Neural cell (in vitro differentiated cells): Measurements from ENCODE around the gene AMN1. TPM values are rescaled to one million over a fixed set of nuclear protein-coding genes. Genes with fewer than 3 reads are reported as not detected.
"Not testable (repeated sequence)": the region's sequence is repeated elsewhere in the genome, so short reads cannot be mapped to it uniquely, and the experiment has no call there.

Source experiments
- H2AFZ ChIP-seq: fragments of 200-600, 300-800 bp; sonication (generic), shearing (Covaris generic); 2 replicates; pipeline ENCODE4 v1.6.0; 2014; ENCODE audit warnings: low read depth, mild to moderate bottlenecking, antibody characterized with exemption, low read length, moderate library complexity
- H3F3A ChIP-seq: fragments of 200-600 bp; shearing (Covaris generic); 2 replicates; pipeline ENCODE4 v1.6.1; 2016; ENCODE audit warnings: mild to moderate bottlenecking, moderate library complexity, mixed read lengths, antibody characterized with exemption, low read length; ENCODE audit not compliant: insufficient read depth, poor library complexity, severe bottlenecking
- H3K27ac ChIP-seq: fragments of 200-600, 300-800 bp; sonication (generic), shearing (Covaris generic); 2 replicates; pipeline ENCODE4 v1.5.1; 2014; ENCODE audit warnings: mild to moderate bottlenecking, low read length, moderate library complexity
- H3K27me3 ChIP-seq: fragments of 300-800, 200-600 bp; sonication (generic), shearing (Covaris generic); 2 replicates; pipeline ENCODE4 v1.6.0; 2014; ENCODE audit warnings: mild to moderate bottlenecking, low read depth, low read length, moderate library complexity; ENCODE audit not compliant: insufficient read depth
- H3K36me3 ChIP-seq: fragments of 300-800, 200-600 bp; sonication (generic), shearing (Covaris generic); 2 replicates; pipeline ENCODE4 v1.5.1; 2014; ENCODE audit warnings: mild to moderate bottlenecking, antibody characterized with exemption, low read length, moderate library complexity; ENCODE audit not compliant: insufficient read depth
- H3K4me2 ChIP-seq: fragments of 300-800, 200-600 bp; sonication (generic), shearing (Covaris generic); 2 replicates; pipeline ENCODE4 v1.6.0; 2014; ENCODE audit warnings: mild to moderate bottlenecking, low read length
- H3K4me3 ChIP-seq: fragments of 300-800, 200-600 bp; sonication (generic), shearing (Covaris generic); 2 replicates; pipeline ENCODE4 v1.5.1; 2014; ENCODE audit warnings: mild to moderate bottlenecking, low read length, moderate library complexity
- H3K79me2 ChIP-seq: fragments of 200-600 bp; shearing (Covaris generic); replicated peaks from 2 replicates; pipeline ENCODE4 v1.6.0; 2014; ENCODE audit warnings: mild to moderate bottlenecking, low read length, moderate library complexity; ENCODE audit not compliant: insufficient read depth
- H3K9ac ChIP-seq: fragments of 300-800, 200-600 bp; sonication (generic), shearing (Covaris generic); 2 replicates; pipeline ENCODE4 v1.6.1; 2016; ENCODE audit warnings: mild to moderate bottlenecking, low read length, mixed read lengths
- H3K9me2 ChIP-seq: fragments of 200-600 bp; shearing (Covaris generic); 2 replicates; pipeline ENCODE4 v1.6.1; 2016; ENCODE audit warnings: mild to moderate bottlenecking, low read length, mixed read lengths; ENCODE audit not compliant: insufficient read depth
- H3K9me3 ChIP-seq: fragments of 200-600, 300-800 bp; sonication (generic), shearing (Covaris generic); 2 replicates; pipeline ENCODE4 v1.6.1; 2016; ENCODE audit warnings: mild to moderate bottlenecking, mixed run types, low read length, moderate library complexity, mixed read lengths
- H4K20me1 ChIP-seq: fragments of 200-600 bp; shearing (Covaris generic); 2 replicates; pipeline ENCODE4 v1.6.1; 2016; ENCODE audit warnings: mild to moderate bottlenecking, mixed run types; ENCODE audit not compliant: insufficient read depth
- CTCF ChIP-seq: fragments of 450-650 bp; IDR thresholded peaks from 2 replicates; pipeline ENCODE4 v1.5.1; 2014; ENCODE audit warnings: antibody characterized with exemption, mild to moderate bottlenecking, moderate library complexity; ENCODE audit not compliant: poor library complexity, severe bottlenecking
- EP300 ChIP-seq: fragments of 450-650 bp; conservative IDR thresholded peaks from 2 replicates; pipeline ENCODE4 v1.6.1; 2014; ENCODE audit warnings: antibody characterized with exemption, mild to moderate bottlenecking, moderate library complexity; ENCODE audit not compliant: poor library complexity, severe bottlenecking
- EZH2 ChIP-seq: fragments of 200-600, 300-800 bp; shearing (Covaris generic), sonication (generic); IDR thresholded peaks from 2 replicates; pipeline ENCODE4 v1.6.1; 2014; ENCODE audit warnings: antibody characterized with exemption, low read length, borderline replicate concordance, mild to moderate bottlenecking; ENCODE audit not compliant: insufficient read depth, poor library complexity, severe bottlenecking
- MXI1 ChIP-seq: fragments of 450-650 bp; conservative IDR thresholded peaks from 2 replicates; pipeline ENCODE4 v1.6.1; 2014; ENCODE audit warnings: antibody characterized with exemption, mild to moderate bottlenecking; ENCODE audit not compliant: poor library complexity, severe bottlenecking
- POLR2AphosphoS5 ChIP-seq: IDR thresholded peaks from 2 replicates; pipeline ENCODE4 v1.6.1; 2012
- RAD21 ChIP-seq: fragments of 450-650 bp; conservative IDR thresholded peaks from 2 replicates; pipeline ENCODE4 v1.6.1; 2014; ENCODE audit warnings: antibody characterized with exemption, mild to moderate bottlenecking, moderate library complexity
- REST ChIP-seq: IDR thresholded peaks from 2 replicates; pipeline ENCODE4 v1.6.1; 2012; ENCODE audit warnings: borderline replicate concordance
- SMC3 ChIP-seq: fragments of 450-650 bp; conservative IDR thresholded peaks from 2 replicates; pipeline ENCODE4 v1.6.1; 2014; ENCODE audit warnings: antibody characterized with exemption, mild to moderate bottlenecking, moderate library complexity; ENCODE audit not compliant: poor library complexity
- TAF1 ChIP-seq: IDR thresholded peaks from 2 replicates; pipeline ENCODE4 v1.6.1; 2012; ENCODE audit warnings: low read depth
- polyA plus RNA-seq: library from polyadenylated mRNA; depleted of rRNA; stranded (reverse); fragments of >200 nt; gene quantifications from 2 replicates; pipeline ENCODE4 v1.2.3, GENCODE V29; 2014

Gene AMN1
- polyA plus RNA-seq, 1 donor from 2014 or later, result 125 TPM

GRCh38 chr12:31749024-31749704 is 20.3 kb upstream of the AMN1 start:
- no peak overlapping the region for H3K4me2 ChIP-seq
- H3K9me2 ChIP-seq, result no peaks in the 10 kb centered on the region
- no peaks in the 10 kb centered on the region for H3K36me3 ChIP-seq
- no peaks in the 10 kb centered on the region for H3K27me3 ChIP-seq
- H3K4me3 ChIP-seq, result no peak overlapping the region
- H4K20me1 ChIP-seq, result no peaks in the 10 kb centered on the region
- no peaks in the 10 kb centered on the region for H3K9me3 ChIP-seq
- H3K9ac ChIP-seq, result no peak overlapping the region
- no peaks in the 10 kb centered on the region for H3K79me2 ChIP-seq
- H3K27ac ChIP-seq, result no peak overlapping the region
- no peak overlapping the region for H2AFZ ChIP-seq
- TF ChIP-seq CTCF (no peak), EP300 (no peak), SMC3 (no peak), REST (no peak), MXI1 (no peak), TAF1 (no peak), EZH2 (no peak), POLR2AphosphoS5 (no peak), RAD21 (no peak)
- no peaks in the 10 kb centered on the region for H3F3A ChIP-seq

GRCh38 chr12:31745242-31745641 is 16.4 kb upstream of the AMN1 start:
- H4K20me1 ChIP-seq, result no peaks in the 10 kb centered on the region
- no peaks in the 10 kb centered on the region for H3F3A ChIP-seq
- no peaks in the 10 kb centered on the region for H3K9me2 ChIP-seq
- no peak overlapping the region for H3K4me3 ChIP-seq
- no peak overlapping the region for H3K27ac ChIP-seq
- TF ChIP-seq EZH2 (no peak), CTCF (no peak), SMC3 (no peak), RAD21 (no peak), POLR2AphosphoS5 (no peak), EP300 (no peak), TAF1 (no peak), REST (no peak), MXI1 (no peak)
- no peaks in the 10 kb centered on the region for H3K27me3 ChIP-seq
- no peak overlapping the region for H3K4me2 ChIP-seq
- no peaks in the 10 kb centered on the region for H3K36me3 ChIP-seq
- no peaks in the 10 kb centered on the region for H3K79me2 ChIP-seq
- H3K9ac ChIP-seq, result no peak overlapping the region
- no peak overlapping the region for H2AFZ ChIP-seq
- no peaks in the 10 kb centered on the region for H3K9me3 ChIP-seq

GRCh38 chr12:31744363-31744762 is 15.5 kb upstream of the AMN1 start:
- H3K4me2 ChIP-seq, H3K27ac ChIP-seq, H3K9ac ChIP-seq, H3K27me3 ChIP-seq, H3K4me3 ChIP-seq, H3K36me3 ChIP-seq, H4K20me1 ChIP-seq, H3K79me2 ChIP-seq, H3F3A ChIP-seq, H3K9me2 ChIP-seq, H3K9me3 ChIP-seq, H2AFZ ChIP-seq: not testable (repeated sequence)
